Psoas muscle (tissue), 8 donors: ENCODE data around the gene MYPN. TPM values are rescaled to one million over a fixed set of nuclear protein-coding genes. Genes with fewer than 3 reads are reported as not detected.

ENCODE experiments used
- ATAC-seq, 4 donors: fragments of 200-7000 bp; cut with Tn5 transposase; one replicate each; pipeline ENCODE4 v1.9.1; 2020; ENCODE audit warnings: moderate library complexity in 3 of 4, mild to moderate bottlenecking in 2 of 4
- DNase-seq, 2 donors: peaks; one replicate each; pipeline ENCODE4 v3.0.0-alpha.2; 2020
- H3K27ac ChIP-seq: fragments of 200-600 bp; one replicate; pipeline ENCODE4 v1.8.0; 2022
- H3K27me3 ChIP-seq, 3 donors: fragments of 200-600 bp in 1 of 3; one replicate each; pipeline versions ENCODE4 v1.6.1 to v1.8.0; 2013 to 2022; ENCODE audit warnings: low read length in 2 of 3, mild to moderate bottlenecking in 2 of 3, moderate library complexity in 1 of 3; ENCODE audit not compliant: insufficient read depth in 3 of 3
- H3K36me3 ChIP-seq, 2 donors: fragments of 200-600 bp in 1 of 2; one replicate each; pipeline versions ENCODE4 v1.6.1 to v1.8.0; 2013 to 2022; ENCODE audit warnings: low read depth in 1 of 2, mild to moderate bottlenecking in 1 of 2, moderate library complexity in 1 of 2; ENCODE audit not compliant: insufficient read depth in 1 of 2
- H3K4me1 ChIP-seq: fragments of 200-600 bp; one replicate; pipeline ENCODE4 v1.8.0; 2022
- H3K4me3 ChIP-seq: fragments of 200-600 bp; one replicate; pipeline ENCODE4 v1.8.0; 2022; ENCODE audit warnings: mild to moderate bottlenecking
- H3K9me3 ChIP-seq: fragments of 200-600 bp; one replicate; pipeline ENCODE4 v1.8.0; 2022
- CTCF ChIP-seq: fragments of 200-600 bp; IDR thresholded peaks from one replicate; pipeline ENCODE4 v1.8.0; 2022; ENCODE audit warnings: antibody characterized with exemption
- WGBS, 3 donors: extraction: QIAGEN DNeasy Blood & Tissue Kit; methylation state at CpG; one replicate each; pipeline versions ENCODE4 v1.1.6 to v1.1.7; 2013; 5-methylcytosine and 5-hydroxymethylcytosine counted together
- intact Hi-C, 2 donors: fragments of 100-400 bp; cut with DNase I; formaldehyde crosslinking; loops; one replicate each; pipeline versions ENCODE4 v1.11.0 to v1.14.2; 2022
- polyA plus RNA-seq, 3 donors: library from polyadenylated mRNA; stranded (reverse); fragments of 200-250 nt; gene quantifications; one replicate each; pipeline ENCODE4 v1.2.3, GENCODE V29; 2013
- total RNA-seq, 4 donors: library from RNA; stranded (reverse); fragmentation: NEBNext Ultra II Directional in 2 of 4; extraction: Animal tissue kit (Norgen Biotek cat#: 25700) in 2 of 4; gene quantifications; one replicate each; pipeline versions ENCODE4 v1.2.1 to v1.2.4, GENCODE V29; 2021 to 2023
- donor health status: healthy with polysubstance abuse.
- donor health status: DM: no; HTN: no; CAD: no; lungs with moderate emphysema.
- donor health status: Bipolar disorder and iron deficiency.
- donor health status: healthy.
- donor health status: DM: yes; HTN: yes; CAD: no.
- donor health status: DM: no; HTN: no; CAD: no.
- donor health status: DM: no; HTN: no; CAD: no.
- donor health status: DM: yes; HTN: yes; CAD: no.

The MYPN gene
- total and polyA plus RNA-seq, 7 donors: 24.3 to 376 (median 216) TPM

GRCh38 chr10:68158031-68158430, 48.7 kb downstream of the MYPN start:
- H3K4me1 ChIP-seq: peaks cover 34% of the 10 kb centered on the region
- no peak overlapping the region for H3K4me3 ChIP-seq
- intact Hi-C loops: loop anchor here (5.0 kb wide), 2 partner anchors 76 to 301 kb away; no protein-coding TSS in a partner anchor

GRCh38 chr10:68163735-68164134, 54.4 kb downstream of the MYPN start:
- Histone ChIP-seq H3K36me3 (peaks cover 6 to 99% of the 10 kb centered on the region in 2 donors), H3K27me3 (no peaks in the 10 kb centered on the region), H3K27ac (peak overlapping the region; percentile 59), H3K4me3 (no peak overlapping the region), H3K9me3 (no peaks in the 10 kb centered on the region), H3K4me1 (no peaks in the 10 kb centered on the region)
- ATAC-seq (peak; percentile 43 to 77 (median 70)), DNase-seq (no peak)
- intact Hi-C loops: loop anchor here in 1 of 2 donors (10.0 kb wide), 1 partner anchor 309 kb away; no protein-coding TSS in a partner anchor
- no peak for TF ChIP-seq CTCF
- 44 to 70% (median 46%) methylated on average over 2 of the region's 2 CpGs for WGBS, 3 donors

More at GRCh38 chr10:68158031-68158430, 48.7 kb downstream of the MYPN start:
- Histone ChIP-seq H3K27me3 (no peaks in the 10 kb centered on the region), H3K9me3 (no peaks in the 10 kb centered on the region), H3K36me3 (peaks cover 0 to 86% of the 10 kb centered on the region in 2 donors), H3K27ac (peak overlapping the region; percentile 85)
- ATAC-seq (no peak), DNase-seq (no peak)
- no peak for TF ChIP-seq CTCF
- 62 to 76% (median 68%) methylated on average over 7 of the region's 7 CpGs for WGBS, 3 donors

GRCh38 chr10:68165643-68166042, 56.4 kb downstream of the MYPN start:
- intact Hi-C loops: loop anchor here in 1 of 2 donors (10.0 kb wide), 1 partner anchor 311 kb away; no protein-coding TSS in a partner anchor
- DNase-seq (no peak), ATAC-seq (no peak)
- H3K4me3 ChIP-seq: no peak overlapping the region
- peaks cover 6 to 95% of the 10 kb centered on the region in 2 donors for H3K36me3 ChIP-seq
- no peaks in the 10 kb centered on the region for H3K9me3 ChIP-seq
- peak overlapping the region; percentile 30 for H3K27ac ChIP-seq
- 61 to 63% (median 63%) methylated on average over 3 of the region's 3 CpGs for WGBS, 3 donors
- no peak for TF ChIP-seq CTCF
- no peaks in the 10 kb centered on the region for H3K4me1 ChIP-seq
- H3K27me3 ChIP-seq: no peaks in the 10 kb centered on the region

GRCh38 chr10:68166871-68167585, 57.7 kb downstream of the MYPN start:
- Histone ChIP-seq H3K27me3 (no peaks in the 10 kb centered on the region), H3K4me1 (no peaks in the 10 kb centered on the region), H3K36me3 (peaks cover 6 to 95% of the 10 kb centered on the region in 2 donors), H3K4me3 (no peak overlapping the region), H3K27ac (peak overlapping the region; percentile 30), H3K9me3 (no peaks in the 10 kb centered on the region)
- no peak for TF ChIP-seq CTCF
- WGBS, 3 donors: 64 to 85% (median 81%) methylated on average over 3 of the region's 3 CpGs
- DNase-seq (no peak), ATAC-seq (no peak)
- intact Hi-C loops: loop anchor here in 1 of 2 donors (10.0 kb wide), 1 partner anchor 312 kb away; no protein-coding TSS in a partner anchor
